GM12878 (cell line): ENCODE measurements around the gene LDLRAD3. TPM values are rescaled to one million over a fixed set of nuclear protein-coding genes. Genes with fewer than 3 reads are reported as not detected.

Experiments
- ATAC-seq: fragments of 200-7000 bp; cut with Tn5 transposase; 3 replicates; pipeline ENCODE4 v1.9.1; 2020; ENCODE audit warnings: mild to moderate bottlenecking, moderate library complexity
- BruUV-seq: library from RNA; stranded (reverse); fragments of 400-500 nt; replicated peaks from 2 replicates; lab custom pipeline; 2021; lab: Mats Ljungman, UMichigan
- CTCF ChIA-PET: fragments of 300-600 bp; sonication (Branson Sonifier 250); formaldehyde crosslinking; extraction: SDS; loops from one replicate; lab custom pipeline; 2021; ENCODE audit warnings: inconsistent platforms; lab: Yijun Ruan, JAX
- POLR2A ChIA-PET: fragments of 350-600 bp; formaldehyde crosslinking; extraction: SDS; loops from one replicate; lab custom pipeline; 2021; ENCODE audit warnings: inconsistent platforms; lab: Charles Lee
- RAD21 ChIA-PET: fragments of 300-600 bp; sonication (Branson Sonifier 250); formaldehyde crosslinking; loops from one replicate; lab custom pipeline; 2023; ENCODE audit warnings: antibody characterized with exemption; ENCODE audit not compliant: unreplicated experiment; lab: Charles Lee
- SMC1A ChIA-PET: fragments of 300-600 bp; sonication (Branson Sonifier 250); formaldehyde crosslinking; loops from one replicate; lab custom pipeline; 2023; ENCODE audit not compliant: unreplicated experiment, uncharacterized antibody; lab: Charles Lee
- DNase-seq: peaks from one replicate; pipeline ENCODE4 v3.0.0-alpha.2; 2011; ENCODE audit warnings: low read depth, low spot score
- FAIRE-seq: peaks from 3 replicates; lab custom pipeline; 2011; peaks lifted over from hg19 to GRCh38; lab: Jason Lieb, UNC
- H2AFZ ChIP-seq: 2 replicates; pipeline ENCODE4 v1.6.0; 2011; ENCODE audit warnings: low read depth, low read length, control low read depth; ENCODE audit not compliant: control insufficient read depth
- H3K27ac ChIP-seq: 2 replicates; pipeline ENCODE4 v1.5.1; 2011; ENCODE audit warnings: control low read depth; ENCODE audit not compliant: control insufficient read depth, insufficient read depth
- H3K27me3 ChIP-seq, 2 experiments: replicated peaks in 1 of 2; 2 replicates each; pipeline versions ENCODE4 v1.6.0 to v1.6.1; 2011; ENCODE audit warnings: low read length in 1 of 2; ENCODE audit not compliant: control insufficient read depth in 2 of 2, insufficient read depth in 2 of 2
- H3K36me3 ChIP-seq, 2 experiments: 2 replicates each; pipeline ENCODE4 v1.5.1; 2011; ENCODE audit warnings: low read length in 1 of 2; ENCODE audit not compliant: control insufficient read depth in 2 of 2, insufficient read depth in 2 of 2
- H3K4me1 ChIP-seq: 2 replicates; pipeline ENCODE4 v1.6.1; 2011; ENCODE audit warnings: mild to moderate bottlenecking, low read length, moderate library complexity, mixed read lengths; ENCODE audit not compliant: control insufficient read depth, insufficient read depth
- H3K4me2 ChIP-seq: 2 replicates; pipeline ENCODE4 v1.6.0; 2011; ENCODE audit warnings: control low read depth; ENCODE audit not compliant: control insufficient read depth, insufficient read depth
- H3K4me3 ChIP-seq: fragments of 200-600 bp; sonication (generic); 2 replicates; pipeline ENCODE4 v1.5.1; 2016
- H3K79me2 ChIP-seq: 2 replicates; pipeline ENCODE4 v1.6.0; 2011; ENCODE audit warnings: low read length; ENCODE audit not compliant: control insufficient read depth, insufficient read depth
- H3K9ac ChIP-seq: 2 replicates; pipeline ENCODE4 v1.8.0; 2011; ENCODE audit warnings: low read length, control low read depth, mixed read lengths; ENCODE audit not compliant: control insufficient read depth, insufficient read depth
- H3K9me3 ChIP-seq: replicated peaks from 3 replicates; pipeline ENCODE4 v1.5.1; 2011; ENCODE audit warnings: mild to moderate bottlenecking, low read length; ENCODE audit not compliant: control insufficient read depth, insufficient read depth
- H4K20me1 ChIP-seq: 2 replicates; pipeline ENCODE4 v1.6.0; 2011; ENCODE audit not compliant: control insufficient read depth, insufficient read depth
- FOS ChIP-seq: IDR thresholded peaks from 3 replicates; pipeline ENCODE4 v1.6.1; 2011; ENCODE audit warnings: borderline replicate concordance; ENCODE audit not compliant: insufficient read length; ENCODE audit errors: extremely low read depth
- KDM1A ChIP-seq: fragments of 200-600 bp; sonication (generic); IDR thresholded peaks from 2 replicates; pipeline ENCODE4 v1.6.1; 2016; ENCODE audit warnings: borderline replicate concordance
- NFYB ChIP-seq: IDR thresholded peaks from 2 replicates; pipeline ENCODE4 v1.6.1; 2011; ENCODE audit warnings: low read depth, mild to moderate bottlenecking, low read length, improper control_type of control experiment, moderate library complexity; ENCODE audit not compliant: insufficient read depth
- TARDBP ChIP-seq: IDR thresholded peaks from 2 replicates; pipeline ENCODE4 v1.6.1; 2016; ENCODE audit warnings: borderline replicate concordance
- ZBED1 ChIP-seq: IDR thresholded peaks from 2 replicates; pipeline ENCODE4 v1.6.1; 2016; ENCODE audit warnings: borderline replicate concordance
- WGBS: methylation state at CpG from one replicate; pipeline ENCODE4 v1.1.6; 2016; ENCODE audit warnings: low lambda C conversion rate; ENCODE audit not compliant: insufficient replicate concordance, insufficient coverage; ENCODE audit errors: missing lambda C conversion rate; 5-methylcytosine and 5-hydroxymethylcytosine counted together
- in situ Hi-C: fragments of 300-500 bp; cut with MboI; formaldehyde crosslinking; loops from 9 replicates; pipeline ENCODE4 v1.14.3; 2018; ENCODE audit warnings: mixed read lengths
- intact Hi-C: fragments of 100-400 bp; cut with micrococcal nuclease; formaldehyde crosslinking; loops from one replicate; pipeline ENCODE4 v1.14.2; 2022; ENCODE audit not compliant: unreplicated experiment
- polyA plus RNA-seq, 11 experiments: library from polyadenylated mRNA; depleted of rRNA in 4 of 11; unstranded in 6 of 11; stranded (reverse) in 5 of 11; fragments of >200 nt; fragmentation: Nextera tagmentation in 4 of 11; fragmentation: Illumina TruSeq in 1 of 11; extraction: Ambion mirVana in 4 of 11; extraction: Trizol in 1 of 11; gene quantifications; 1 replicate in 1 of 11; 2 replicates in 10 of 11; pipeline versions ENCODE4 v1.2.1 to v1.2.3, GENCODE V29; 2011 to 2016; ENCODE audit warnings: inconsistent platforms in 2 of 11, missing spikeins in 2 of 11, low read depth in 1 of 11
- total RNA-seq, 4 experiments: library from RNA; depleted of rRNA in 3 of 4; stranded (reverse); fragments of >200 nt in 3 of 4; fragmentation: Illumina TruSeq in 1 of 4; extraction: Trizol in 1 of 4; gene quantifications; 2 replicates each; pipeline versions ENCODE4 v1.2.1 to v1.2.3, GENCODE V29; 2013 to 2021
- TF ChIP-seq, protein P1 (sequence below): fragments of 450-650 bp; formaldehyde crosslinking; IDR thresholded peaks from 2 replicates; pipeline ENCODE4 v1.5.0; 2022; ENCODE audit warnings: mild to moderate bottlenecking, missing genetic modification characterization
- TF ChIP-seq, protein P2 (sequence below): IDR thresholded peaks from 2 replicates; pipeline ENCODE4 v1.6.1; 2011; ENCODE audit warnings: low read depth, mild to moderate bottlenecking, low read length, moderate library complexity, borderline replicate concordance; ENCODE audit errors: extremely low read depth
- TF ChIP-seq, protein P3 (sequence below): fragments of 450-650 bp; IDR thresholded peaks from 2 replicates; pipeline ENCODE4 v1.6.1; 2016; ENCODE audit warnings: mild to moderate bottlenecking

Gene LDLRAD3
- total and polyA plus RNA-seq, 10 of the 15 experiments (the other 5 are each of a cell fraction or from before 2014, with no cell fraction given): 2.5 to 17.2 (median 10.7) TPM

DNA sequence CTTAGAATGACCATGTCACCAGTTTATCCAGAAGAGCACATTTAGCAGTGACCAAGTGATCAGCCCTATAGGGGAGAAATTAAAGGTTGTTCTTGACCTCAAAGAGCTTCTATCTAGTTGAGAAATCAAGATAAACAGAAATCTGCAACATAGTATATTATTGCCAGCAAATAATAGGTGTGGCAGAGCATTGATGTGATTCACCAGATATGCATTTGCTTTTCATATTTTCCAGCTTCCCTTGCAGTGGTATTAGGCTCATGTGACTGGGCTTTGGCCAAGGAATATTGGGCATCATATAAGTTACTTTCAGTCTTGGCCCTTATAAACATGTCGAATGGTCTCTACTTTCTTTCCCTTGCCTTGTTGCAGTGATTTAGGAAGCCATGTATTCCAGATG, 310.9 kb downstream of the LDLRAD3 start:
- no peak for DNase-seq
- Histone ChIP-seq H4K20me1 (no peaks in the 10 kb centered on the region), H3K27me3 (no peaks in the 10 kb centered on the region; a peak in 2 of 4 replicates), H3K9me3 (no peaks in the 10 kb centered on the region; the same call in 2 of the 3 replicates), H3K4me2 (no peak overlapping the region), H3K4me1 (no peaks in the 10 kb centered on the region), H3K79me2 (no peaks in the 10 kb centered on the region), H2AFZ (no peak overlapping the region), H3K36me3 (no peaks in the 10 kb centered on the region), H3K9ac (no peak overlapping the region), H3K27ac (no peak overlapping the region), H3K4me3 (no peak overlapping the region)
- BruUV-seq: no TSS peak
- ChIA-PET RAD21 (no interaction called here), SMC1A (no interaction called here), CTCF (interaction anchor here (1.1 kb wide), 1 partner anchor 212 kb away, joined by 3 read pairs; no protein-coding TSS in a partner anchor), POLR2A (no interaction called here)
- in situ Hi-C loops (no loop called here), intact Hi-C loops (loop anchor here (5.0 kb wide), 2 partner anchors 102 to 122 kb away; no protein-coding TSS in a partner anchor)
- no peak for ATAC-seq
- TF ChIP-seq KDM1A (no peak), FOS (no peak), ZBED1 (no peak), TARDBP (no peak), NFYB (no peak)
- TF ChIP-seq, protein P1, sequence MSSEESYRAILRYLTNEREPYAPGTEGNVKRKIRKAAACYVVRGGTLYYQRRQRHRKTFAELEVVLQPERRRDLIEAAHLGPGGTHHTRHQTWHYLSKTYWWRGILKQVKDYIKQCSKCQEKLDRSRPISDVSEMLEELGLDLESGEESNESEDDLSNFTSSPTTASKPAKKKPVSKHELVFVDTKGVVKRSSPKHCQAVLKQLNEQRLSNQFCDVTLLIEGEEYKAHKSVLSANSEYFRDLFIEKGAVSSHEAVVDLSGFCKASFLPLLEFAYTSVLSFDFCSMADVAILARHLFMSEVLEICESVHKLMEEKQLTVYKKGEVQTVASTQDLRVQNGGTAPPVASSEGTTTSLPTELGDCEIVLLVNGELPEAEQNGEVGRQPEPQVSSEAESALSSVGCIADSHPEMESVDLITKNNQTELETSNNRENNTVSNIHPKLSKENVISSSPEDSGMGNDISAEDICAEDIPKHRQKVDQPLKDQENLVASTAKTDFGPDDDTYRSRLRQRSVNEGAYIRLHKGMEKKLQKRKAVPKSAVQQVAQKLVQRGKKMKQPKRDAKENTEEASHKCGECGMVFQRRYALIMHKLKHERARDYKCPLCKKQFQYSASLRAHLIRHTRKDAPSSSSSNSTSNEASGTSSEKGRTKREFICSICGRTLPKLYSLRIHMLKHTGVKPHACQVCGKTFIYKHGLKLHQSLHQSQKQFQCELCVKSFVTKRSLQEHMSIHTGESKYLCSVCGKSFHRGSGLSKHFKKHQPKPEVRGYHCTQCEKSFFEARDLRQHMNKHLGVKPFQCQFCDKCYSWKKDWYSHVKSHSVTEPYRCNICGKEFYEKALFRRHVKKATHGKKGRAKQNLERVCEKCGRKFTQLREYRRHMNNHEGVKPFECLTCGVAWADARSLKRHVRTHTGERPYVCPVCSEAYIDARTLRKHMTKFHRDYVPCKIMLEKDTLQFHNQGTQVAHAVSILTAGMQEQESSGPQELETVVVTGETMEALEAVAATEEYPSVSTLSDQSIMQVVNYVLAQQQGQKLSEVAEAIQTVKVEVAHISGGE: no peak
- TF ChIP-seq, protein P2, sequence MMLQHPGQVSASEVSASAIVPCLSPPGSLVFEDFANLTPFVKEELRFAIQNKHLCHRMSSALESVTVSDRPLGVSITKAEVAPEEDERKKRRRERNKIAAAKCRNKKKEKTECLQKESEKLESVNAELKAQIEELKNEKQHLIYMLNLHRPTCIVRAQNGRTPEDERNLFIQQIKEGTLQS: no peak
- TF ChIP-seq, protein P3, sequence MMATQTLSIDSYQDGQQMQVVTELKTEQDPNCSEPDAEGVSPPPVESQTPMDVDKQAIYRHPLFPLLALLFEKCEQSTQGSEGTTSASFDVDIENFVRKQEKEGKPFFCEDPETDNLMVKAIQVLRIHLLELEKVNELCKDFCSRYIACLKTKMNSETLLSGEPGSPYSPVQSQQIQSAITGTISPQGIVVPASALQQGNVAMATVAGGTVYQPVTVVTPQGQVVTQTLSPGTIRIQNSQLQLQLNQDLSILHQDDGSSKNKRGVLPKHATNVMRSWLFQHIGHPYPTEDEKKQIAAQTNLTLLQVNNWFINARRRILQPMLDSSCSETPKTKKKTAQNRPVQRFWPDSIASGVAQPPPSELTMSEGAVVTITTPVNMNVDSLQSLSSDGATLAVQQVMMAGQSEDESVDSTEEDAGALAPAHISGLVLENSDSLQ: no peak
- WGBS: 8% methylated on average over 1 of the region's 1 CpG
- FAIRE-seq: no peak
